ENCODE measurements around the gene LIN28B. TPM values are rescaled to one million over a fixed set of nuclear protein-coding genes. Genes with fewer than 3 reads are reported as not detected.
"Not testable (repeated sequence)": the region's sequence is repeated elsewhere in the genome, so short reads cannot be mapped to it uniquely, and the experiment has no call there.

LIN28B gene
- total RNA-seq, 3 donors from 2014 or later = 0.08 to 0.19 (median 0.15) TPM

DNA sequence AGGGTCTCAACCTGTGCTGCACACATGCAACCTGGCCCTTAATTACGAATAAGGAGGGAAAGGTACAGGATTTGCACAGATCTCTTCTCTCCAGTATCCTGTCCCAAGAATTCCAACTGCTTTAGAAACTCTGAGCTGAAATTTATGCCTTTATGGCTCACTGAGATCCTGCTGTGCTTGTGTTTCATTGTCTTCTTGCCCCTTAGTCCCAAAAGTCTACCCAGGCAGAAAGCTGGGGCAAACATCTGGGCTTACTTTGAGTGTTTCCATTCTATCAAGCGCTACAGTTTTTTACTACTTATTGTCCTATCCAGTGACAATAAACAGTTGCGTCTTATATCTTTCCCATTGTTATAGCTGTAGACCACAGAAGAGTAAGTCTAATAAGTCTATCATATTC lies 99.7 kb downstream of the LIN28B start:
- DNase-seq = no peak
- Mint-ChIP-seq H3K4me3 (no peak overlapping the region), H3K27me3 (ENCODE audit: low read depth) (peaks cover 23% of the 10 kb centered on the region), H3K9me3 (peaks cover 4% of the 10 kb centered on the region), H3K4me1 (ENCODE audit: low read depth) (no peaks in the 10 kb centered on the region), H3K36me3 (ENCODE audit: insufficient read depth) (no peaks in the 10 kb centered on the region)
- ATAC-seq = no peak

DNA sequence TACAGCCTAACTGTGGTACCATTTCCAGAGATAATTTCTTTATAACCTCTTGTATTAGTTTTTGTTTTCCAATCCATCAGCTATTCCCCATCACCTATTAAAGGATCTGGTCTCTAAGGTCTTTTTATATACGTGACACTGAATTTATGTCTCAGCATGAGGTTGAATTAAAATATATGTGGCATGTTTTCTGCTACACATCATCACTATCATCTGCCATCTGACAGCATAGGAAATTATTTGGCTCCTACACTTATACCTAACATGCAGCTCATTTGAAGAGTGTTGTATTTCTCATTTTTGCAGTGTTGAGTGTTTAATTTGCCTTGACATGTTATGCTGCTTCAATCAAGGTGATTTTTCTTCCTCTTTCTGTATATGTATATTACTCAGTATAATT lies 100.3 kb downstream of the LIN28B start:
- ATAC-seq = no peak
- no peak for DNase-seq
- Mint-ChIP-seq H3K4me3 (no peak overlapping the region), H3K27me3 (ENCODE audit: low read depth) (peaks cover 25% of the 10 kb centered on the region), H3K4me1 (ENCODE audit: low read depth) (no peaks in the 10 kb centered on the region), H3K9me3 (peaks cover 4% of the 10 kb centered on the region), H3K36me3 (ENCODE audit: insufficient read depth) (no peaks in the 10 kb centered on the region)

DNA sequence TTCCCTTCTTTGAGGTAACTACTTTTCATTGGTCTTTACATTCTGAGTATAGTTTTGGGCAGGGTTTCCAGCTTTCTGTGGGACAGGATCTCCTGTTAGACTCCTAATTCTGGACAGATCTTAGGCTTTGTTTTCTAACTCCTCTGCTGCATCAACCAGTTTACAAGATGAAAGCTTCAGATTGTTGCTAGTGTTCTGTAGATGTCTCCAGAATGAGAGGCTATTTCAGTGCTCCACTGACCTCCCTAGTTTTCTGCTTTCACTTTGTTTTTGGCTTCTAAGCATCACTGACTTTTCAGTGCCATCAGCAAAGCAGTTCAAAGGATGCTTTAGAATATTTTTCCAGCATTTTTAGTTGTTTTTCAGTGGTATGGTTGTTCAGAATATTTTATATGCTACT lies 101.4 kb downstream of the LIN28B start:
- ATAC-seq (no peak), DNase-seq (no peak)
- Mint-ChIP-seq H3K27me3 (ENCODE audit: low read depth) (peaks cover 28% of the 10 kb centered on the region), H3K9me3 (peaks cover 4% of the 10 kb centered on the region), H3K4me3 (no peak overlapping the region), H3K36me3 (ENCODE audit: insufficient read depth) (no peaks in the 10 kb centered on the region), H3K4me1 (ENCODE audit: low read depth) (no peaks in the 10 kb centered on the region)

DNA sequence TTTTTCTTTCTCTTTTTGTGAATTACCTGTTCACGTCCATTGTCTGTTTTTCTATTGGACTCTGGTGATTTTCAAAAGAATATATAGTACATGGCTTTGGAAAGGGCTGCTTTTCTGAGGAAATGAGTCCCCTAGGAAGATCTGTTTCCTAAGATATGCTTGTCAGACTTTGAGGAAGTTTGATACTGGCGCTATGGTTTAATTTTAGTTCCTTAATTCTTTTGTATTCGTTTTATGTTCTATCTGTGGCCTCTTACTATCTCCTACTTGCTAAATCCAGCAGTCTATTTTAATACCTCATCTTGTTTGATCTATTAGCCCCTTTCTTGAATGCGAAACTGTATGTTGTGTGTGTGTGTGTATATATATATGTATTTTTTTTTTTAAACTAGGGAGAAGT lies 101.9 kb downstream of the LIN28B start:
- Mint-ChIP-seq H3K27me3 (ENCODE audit: low read depth) (peaks cover 31% of the 10 kb centered on the region), H3K36me3 (ENCODE audit: insufficient read depth) (no peaks in the 10 kb centered on the region), H3K4me1 (ENCODE audit: low read depth) (no peaks in the 10 kb centered on the region), H3K4me3 (no peak overlapping the region), H3K9me3 (peaks cover 4% of the 10 kb centered on the region)
- ATAC-seq = no peak
- no peak for DNase-seq

DNA sequence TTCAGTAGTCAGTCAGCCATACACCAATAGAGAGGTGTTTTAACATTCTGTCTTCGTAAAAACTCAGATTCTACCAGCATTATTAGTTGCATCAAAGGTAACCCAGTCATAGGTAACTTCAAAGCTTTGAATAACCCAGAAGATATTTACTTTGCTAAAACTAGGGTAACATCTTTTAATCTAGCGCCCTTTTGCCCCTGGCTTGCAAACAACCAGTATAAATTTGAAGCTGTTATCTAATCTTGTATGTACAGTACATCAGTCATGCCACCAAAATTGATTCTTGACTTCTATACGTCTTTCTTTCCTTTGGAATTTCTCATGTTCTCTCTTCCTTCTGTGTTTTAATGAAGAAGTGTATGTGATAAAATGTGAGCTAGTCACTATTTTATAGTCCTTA lies 109.3 kb downstream of the LIN28B start:
- H3K36me3 Mint-ChIP-seq (ENCODE audit: insufficient read depth) = no peaks in the 10 kb centered on the region
- ATAC-seq = no peak
- H3K4me1 Mint-ChIP-seq (ENCODE audit: low read depth) = no peaks in the 10 kb centered on the region
- no peak overlapping the region for H3K4me3 Mint-ChIP-seq
- no peaks in the 10 kb centered on the region for H3K9me3 Mint-ChIP-seq
- DNase-seq = no peak
- H3K27me3 Mint-ChIP-seq (ENCODE audit: low read depth) = peaks cover 43% of the 10 kb centered on the region

DNA sequence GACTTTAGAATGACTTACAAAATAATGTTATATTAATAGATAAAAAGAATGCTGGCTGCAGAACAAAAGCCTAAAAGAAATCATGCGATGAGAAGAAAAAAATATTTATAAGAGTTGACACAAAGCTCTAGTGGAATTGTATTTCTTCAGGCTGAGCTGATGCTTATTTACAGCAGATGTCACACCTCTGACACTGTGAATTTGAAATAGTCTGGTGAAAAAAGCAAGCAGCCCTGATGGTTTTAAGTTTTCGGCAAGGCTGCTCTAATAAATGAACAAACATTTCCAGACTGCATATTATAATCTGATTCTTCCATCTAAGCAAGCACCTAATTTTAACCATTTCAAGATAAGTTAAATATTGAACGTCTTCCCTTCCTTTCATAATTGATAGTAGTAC lies 109.9 kb downstream of the LIN28B start:
- DNase-seq = no peak
- no peaks in the 10 kb centered on the region for H3K9me3 Mint-ChIP-seq
- no peaks in the 10 kb centered on the region for H3K36me3 Mint-ChIP-seq (ENCODE audit: insufficient read depth)
- no peak for ATAC-seq
- no peak overlapping the region for H3K4me3 Mint-ChIP-seq
- no peaks in the 10 kb centered on the region for H3K4me1 Mint-ChIP-seq (ENCODE audit: low read depth)
- H3K27me3 Mint-ChIP-seq (ENCODE audit: low read depth) = peaks cover 43% of the 10 kb centered on the region

DNA sequence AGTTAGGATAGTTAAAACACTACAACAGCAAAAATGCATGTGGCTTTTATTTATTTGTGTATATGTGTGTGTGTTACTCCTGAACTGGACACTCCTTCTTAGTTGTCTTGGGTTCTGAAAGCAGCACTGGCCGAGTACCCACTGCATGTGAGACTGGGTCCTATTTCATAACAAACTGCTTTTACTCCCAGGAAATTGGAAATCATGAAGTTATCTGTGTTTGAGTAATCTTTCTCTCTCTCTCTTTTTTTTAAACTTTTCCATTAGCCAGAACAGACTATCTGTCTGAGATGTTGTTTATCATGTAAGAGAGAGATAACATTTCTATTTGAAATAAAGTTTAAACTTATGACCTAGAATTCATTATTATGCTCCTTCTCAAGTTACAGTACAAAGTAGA lies 110.4 kb downstream of the LIN28B start:
- Mint-ChIP-seq H3K36me3 (ENCODE audit: insufficient read depth) (no peaks in the 10 kb centered on the region), H3K27me3 (ENCODE audit: low read depth) (peaks cover 39% of the 10 kb centered on the region), H3K9me3 (no peaks in the 10 kb centered on the region), H3K4me1 (ENCODE audit: low read depth) (no peaks in the 10 kb centered on the region), H3K4me3 (no peak overlapping the region)
- DNase-seq (no peak), ATAC-seq (no peak)

DNA sequence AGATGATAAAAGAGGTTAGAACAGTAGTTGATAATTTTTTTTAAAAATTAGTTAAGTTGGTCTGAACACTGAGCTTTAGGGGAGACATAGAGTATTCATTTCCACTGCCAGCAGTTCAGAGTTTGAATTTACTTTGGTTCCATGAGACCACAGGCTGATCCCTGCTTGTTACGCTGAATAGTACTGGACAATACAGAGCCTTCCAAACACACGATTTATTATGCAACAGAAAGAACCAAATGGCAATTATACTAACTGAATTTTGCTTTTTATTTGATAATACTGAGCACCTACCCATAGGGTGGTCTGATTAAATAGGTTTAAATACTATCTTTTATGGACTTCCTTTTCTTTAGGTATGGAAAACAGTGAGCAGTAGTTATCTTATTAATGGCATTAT lies 111.5 kb downstream of the LIN28B start:
- peaks cover 38% of the 10 kb centered on the region for H3K27me3 Mint-ChIP-seq (ENCODE audit: low read depth)
- H3K36me3 Mint-ChIP-seq (ENCODE audit: insufficient read depth) = no peaks in the 10 kb centered on the region
- ATAC-seq (no peak), DNase-seq (no peak)
- H3K9me3 Mint-ChIP-seq = no peaks in the 10 kb centered on the region
- H3K4me1 Mint-ChIP-seq (ENCODE audit: low read depth) = no peaks in the 10 kb centered on the region
- H3K4me3 Mint-ChIP-seq = no peak overlapping the region

DNA sequence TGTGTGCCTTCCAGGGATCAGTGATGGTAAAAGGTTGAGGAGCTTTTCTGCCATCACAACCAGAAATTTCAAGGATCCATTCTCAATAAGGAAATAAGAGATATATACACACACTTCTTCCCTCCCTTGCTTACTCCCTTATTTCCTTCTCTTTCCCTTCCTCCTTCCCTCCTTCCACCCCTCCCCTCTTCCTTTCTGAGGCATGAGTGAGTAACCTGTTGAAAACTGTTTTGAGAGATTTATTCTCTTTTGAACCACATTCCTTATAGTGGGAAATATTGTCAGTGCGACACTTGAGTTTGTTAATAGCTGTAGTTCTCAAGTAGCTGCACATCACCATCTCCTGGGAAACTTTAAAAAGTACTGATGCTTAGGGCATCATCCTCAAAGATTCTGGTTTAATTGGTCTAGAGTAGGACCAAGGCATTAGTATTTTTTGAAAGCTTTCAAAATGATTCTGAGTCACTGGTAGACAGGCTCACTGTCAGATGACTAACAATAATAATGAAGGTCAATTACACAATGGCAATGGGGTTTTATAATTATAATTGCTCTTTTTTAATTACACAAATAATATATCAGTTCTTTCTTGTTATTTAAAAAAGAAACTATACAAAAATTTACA lies 113.0 kb downstream of the LIN28B start:
- Mint-ChIP-seq H3K4me1 (ENCODE audit: low read depth) (no peaks in the 10 kb centered on the region), H3K27me3 (ENCODE audit: low read depth) (peaks cover 33% of the 10 kb centered on the region), H3K36me3 (ENCODE audit: insufficient read depth) (no peaks in the 10 kb centered on the region), H3K9me3 (no peaks in the 10 kb centered on the region), H3K4me3 (no peak overlapping the region)
- ATAC-seq = no peak
- DNase-seq = no peak

DNA sequence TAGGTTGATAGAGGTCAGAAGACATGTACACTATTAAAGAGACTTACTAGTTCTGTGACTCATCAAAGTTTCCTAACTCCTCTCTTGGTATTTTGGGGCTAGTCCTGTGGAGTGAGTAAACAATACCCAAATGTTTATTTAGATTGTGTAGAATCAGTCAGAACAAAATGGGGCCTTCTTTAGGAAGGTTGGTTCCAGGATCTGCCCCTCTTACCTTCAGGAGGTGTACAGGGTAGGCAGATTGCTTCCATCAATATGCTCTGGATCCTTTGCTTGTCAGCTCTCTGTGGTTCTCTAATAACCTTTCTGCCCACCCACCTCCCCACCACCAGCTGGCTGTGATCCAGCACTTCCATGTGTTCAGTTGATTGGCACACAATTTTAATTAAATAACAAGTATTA lies 115.9 kb downstream of the LIN28B start:
- no peak for ATAC-seq
- DNase-seq = no peak
- H3K4me1 Mint-ChIP-seq (ENCODE audit: low read depth) = no peaks in the 10 kb centered on the region
- no peak overlapping the region for H3K4me3 Mint-ChIP-seq
- no peaks in the 10 kb centered on the region for H3K9me3 Mint-ChIP-seq
- no peaks in the 10 kb centered on the region for H3K36me3 Mint-ChIP-seq (ENCODE audit: insufficient read depth)
- peaks cover 21% of the 10 kb centered on the region for H3K27me3 Mint-ChIP-seq (ENCODE audit: low read depth)

DNA sequence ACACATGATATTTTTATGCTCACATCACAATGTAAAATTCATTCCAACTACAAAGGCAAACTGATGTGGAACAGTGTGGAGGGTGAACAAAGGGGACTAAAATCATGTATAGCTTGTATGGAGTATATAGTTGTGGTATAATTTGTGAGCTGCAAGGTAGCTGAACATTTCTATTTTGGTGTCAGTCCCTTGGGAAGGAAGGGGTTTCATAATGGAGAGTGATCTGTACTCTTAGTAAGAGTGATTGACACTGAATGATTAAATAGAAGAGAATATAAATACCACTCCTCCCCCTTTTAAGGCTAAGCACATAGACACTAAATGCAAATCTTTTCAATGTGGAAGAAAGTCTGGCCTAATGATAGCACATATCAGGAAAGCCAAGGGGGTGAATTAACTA lies 118.3 kb downstream of the LIN28B start:
- no peak for ATAC-seq
- H3K4me3 Mint-ChIP-seq = no peak overlapping the region
- no peaks in the 10 kb centered on the region for H3K36me3 Mint-ChIP-seq (ENCODE audit: insufficient read depth)
- no peak for DNase-seq
- peaks cover 16% of the 10 kb centered on the region for H3K27me3 Mint-ChIP-seq (ENCODE audit: low read depth)
- H3K4me1 Mint-ChIP-seq (ENCODE audit: low read depth) = no peaks in the 10 kb centered on the region
- no peaks in the 10 kb centered on the region for H3K9me3 Mint-ChIP-seq

DNA sequence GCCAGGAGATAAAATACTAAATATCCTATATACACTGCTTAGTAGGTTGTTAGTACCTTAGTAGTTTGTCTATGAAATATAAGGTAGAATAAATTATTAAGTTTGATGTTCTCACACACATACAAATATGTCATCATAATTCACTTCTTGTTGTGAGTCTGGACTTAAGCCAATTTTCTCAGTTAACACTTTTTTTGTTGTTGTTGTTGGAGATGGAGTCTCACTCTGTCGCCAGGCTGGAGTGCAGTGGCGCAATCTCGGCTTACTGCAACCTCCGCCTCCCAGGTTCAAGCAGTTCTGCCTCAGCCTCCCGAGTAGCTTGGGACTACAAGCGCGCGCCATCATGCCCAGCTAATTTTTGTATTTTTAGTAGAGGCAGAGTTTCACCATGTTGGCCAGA lies 119.5 kb downstream of the LIN28B start:
- H3K9me3 Mint-ChIP-seq; H3K36me3 Mint-ChIP-seq (ENCODE audit: insufficient read depth); H3K4me1 Mint-ChIP-seq (ENCODE audit: low read depth); ATAC-seq; H3K4me3 Mint-ChIP-seq; H3K27me3 Mint-ChIP-seq (ENCODE audit: low read depth); DNase-seq: not testable (repeated sequence)

DNA sequence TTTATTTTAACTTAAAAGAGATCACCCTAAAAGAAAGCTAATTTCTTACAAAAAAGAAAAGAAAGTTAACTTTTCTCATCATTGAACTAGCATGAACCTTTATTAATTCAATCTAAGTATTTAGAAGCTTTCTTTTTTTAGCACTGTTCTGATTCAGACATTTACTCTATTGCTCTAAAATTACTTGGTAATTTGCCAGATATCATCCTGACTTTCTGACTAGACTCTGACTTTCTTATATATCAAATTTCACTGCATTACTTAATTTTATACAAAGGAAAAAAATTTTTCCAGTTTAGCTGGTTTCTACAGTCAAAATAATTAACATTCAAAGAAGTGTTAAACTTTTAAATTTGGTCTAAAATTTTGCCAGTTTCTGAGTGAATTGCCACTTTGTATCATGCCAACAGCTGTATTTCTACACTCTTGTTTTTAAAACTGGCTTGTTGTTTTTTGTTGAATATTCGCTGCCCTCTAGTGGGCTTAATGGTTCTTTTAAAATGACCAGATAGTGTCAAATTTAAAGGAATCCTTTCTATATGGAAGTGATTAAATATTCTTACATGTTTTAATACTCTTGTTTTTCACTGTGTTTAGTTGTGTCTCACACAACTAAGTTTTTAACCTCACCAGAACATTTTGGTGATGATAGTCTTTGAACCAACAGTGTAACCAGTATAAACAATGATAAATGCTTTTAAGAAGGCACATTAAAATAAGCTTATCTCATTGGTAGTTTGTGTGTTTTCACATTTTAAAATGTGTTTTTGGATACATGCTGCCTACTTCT lies 120.9 kb downstream of the LIN28B start:
- H3K9me3 Mint-ChIP-seq = no peaks in the 10 kb centered on the region
- H3K36me3 Mint-ChIP-seq (ENCODE audit: insufficient read depth) = no peaks in the 10 kb centered on the region
- ATAC-seq = no peak
- DNase-seq = no peak
- no peaks in the 10 kb centered on the region for H3K4me1 Mint-ChIP-seq (ENCODE audit: low read depth)
- peaks cover 10% of the 10 kb centered on the region for H3K27me3 Mint-ChIP-seq (ENCODE audit: low read depth)
- H3K4me3 Mint-ChIP-seq = no peak overlapping the region

DNA sequence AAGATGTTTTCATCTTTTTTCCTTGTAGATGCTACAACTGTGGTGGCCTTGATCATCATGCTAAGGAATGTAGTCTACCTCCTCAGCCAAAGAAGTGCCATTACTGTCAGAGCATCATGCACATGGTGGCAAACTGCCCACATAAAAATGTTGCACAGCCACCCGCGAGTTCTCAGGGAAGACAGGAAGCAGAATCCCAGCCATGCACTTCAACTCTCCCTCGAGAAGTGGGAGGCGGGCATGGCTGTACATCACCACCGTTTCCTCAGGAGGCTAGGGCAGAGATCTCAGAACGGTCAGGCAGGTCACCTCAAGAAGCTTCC lies 121.4 kb downstream of the LIN28B start:
- Mint-ChIP-seq H3K4me3 (no peak overlapping the region), H3K9me3 (no peaks in the 10 kb centered on the region), H3K36me3 (ENCODE audit: insufficient read depth) (no peaks in the 10 kb centered on the region), H3K4me1 (ENCODE audit: low read depth) (no peaks in the 10 kb centered on the region), H3K27me3 (ENCODE audit: low read depth) (peaks cover 8% of the 10 kb centered on the region)
- ATAC-seq = no peak
- no peak for DNase-seq

DNA sequence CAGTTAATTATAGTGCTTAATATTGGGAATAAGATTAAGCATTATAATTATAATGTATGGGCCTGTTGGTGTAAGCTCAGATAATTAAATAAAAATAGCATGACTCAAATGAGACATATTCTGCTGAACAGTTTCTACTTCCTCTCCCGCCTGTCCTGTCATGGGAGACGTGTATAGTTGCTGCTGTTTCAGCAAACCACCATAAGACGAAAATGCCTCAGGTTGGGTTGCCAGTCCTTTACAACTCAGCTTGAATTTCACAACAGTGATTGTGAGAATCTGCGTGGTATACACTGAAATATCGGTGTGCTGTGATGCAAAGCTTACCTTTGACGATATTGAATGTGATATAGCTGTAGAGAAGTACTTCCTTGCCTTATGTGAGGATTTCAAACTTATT lies 123.4 kb downstream of the LIN28B start:
- DNase-seq (no peak), ATAC-seq (no peak)
- Mint-ChIP-seq H3K36me3 (ENCODE audit: insufficient read depth) (no peaks in the 10 kb centered on the region), H3K4me1 (ENCODE audit: low read depth) (no peaks in the 10 kb centered on the region), H3K9me3 (no peaks in the 10 kb centered on the region), H3K27me3 (ENCODE audit: low read depth) (peaks cover 7% of the 10 kb centered on the region), H3K4me3 (no peak overlapping the region)

Measured in activated T-cell treated with anti-CD3 and anti-CD28 coated beads, Interleukin-2, amount 50 U/mL, for 4 hours (primary cell).